Activated T-helper 2 cell treated with anti-CD3 and anti-CD28 coated beads, Interferon-gamma antibody, Interleukin-2, Interleukin-4, amounts not matched to agents 10 μg/mL and 5 μg/mL and 100 μg/mL, durations not matched to agents 14 hours and 24 hours and 36 hours (primary cell): ENCODE results near the gene C2orf49. TPM values are rescaled to one million over a fixed set of nuclear protein-coding genes. Genes with fewer than 3 reads are reported as not detected.

ENCODE experiments used
- DNase-seq: peaks from one replicate; pipeline ENCODE4 v3.0.0; 2021; ENCODE audit warnings: low spot score
- H3K27ac Mint-ChIP-seq: one replicate; pipeline ENCODE4 v1.8.0; 2021; ENCODE audit warnings: mixed read lengths
- H3K27me3 Mint-ChIP-seq: one replicate; pipeline ENCODE4 v1.8.0; 2021; ENCODE audit warnings: low read depth, mixed read lengths
- H3K36me3 Mint-ChIP-seq: one replicate; pipeline ENCODE4 v1.8.0; 2021; ENCODE audit warnings: low read depth, mixed read lengths
- H3K4me1 Mint-ChIP-seq: one replicate; pipeline ENCODE4 v1.8.0; 2021; ENCODE audit warnings: low read depth, mixed read lengths
- H3K4me3 Mint-ChIP-seq: one replicate; pipeline ENCODE4 v1.8.0; 2021; ENCODE audit warnings: low read depth, mild to moderate bottlenecking, moderate library complexity, mixed read lengths
- H3K9me3 Mint-ChIP-seq: one replicate; pipeline ENCODE4 v1.8.0; 2021; ENCODE audit warnings: mixed read lengths
- intact Hi-C: fragments of 100-400 bp; cut with micrococcal nuclease; formaldehyde crosslinking; loops from one replicate; pipeline ENCODE4 v1.15.1; 2023
- total RNA-seq: library from RNA; stranded (reverse); gene quantifications from 2 replicates; pipeline ENCODE4 v1.2.3, GENCODE V29; 2022

The C2orf49 gene
- total RNA-seq, 1 donor from 2014 or later = 19.0 TPM

GRCh38 chr2:105373344-105373781, 36.0 kb downstream of the C2orf49 start:
- no peaks in the 10 kb centered on the region for H3K9me3 Mint-ChIP-seq
- intact Hi-C loops = loop anchor here (10.0 kb wide), 1 partner anchor 721 kb away; no protein-coding TSS in a partner anchor
- H3K4me3 Mint-ChIP-seq = no peak overlapping the region
- peaks cover 12% of the 10 kb centered on the region for H3K4me1 Mint-ChIP-seq
- no peak overlapping the region for H3K27ac Mint-ChIP-seq
- peaks cover 2% of the 10 kb centered on the region for H3K27me3 Mint-ChIP-seq
- DNase-seq = no peak
- H3K36me3 Mint-ChIP-seq = peaks cover 3% of the 10 kb centered on the region

GRCh38 chr2:105373895-105374401, 36.6 kb downstream of the C2orf49 start:
- H3K27me3 Mint-ChIP-seq = peaks cover 2% of the 10 kb centered on the region
- DNase-seq = peak; percentile 18
- no peaks in the 10 kb centered on the region for H3K9me3 Mint-ChIP-seq
- peaks cover 3% of the 10 kb centered on the region for H3K36me3 Mint-ChIP-seq
- H3K4me1 Mint-ChIP-seq = peaks cover 12% of the 10 kb centered on the region
- H3K27ac Mint-ChIP-seq = peak overlapping the region; percentile 84
- H3K4me3 Mint-ChIP-seq = peak overlapping the region; percentile 65
- intact Hi-C loops = loop anchor here (10.0 kb wide), 1 partner anchor 721 kb away; no protein-coding TSS in a partner anchor

GRCh38 chr2:105375001-105375561, 37.7 kb downstream of the C2orf49 start:
- Mint-ChIP-seq H3K4me1 (peaks cover 9% of the 10 kb centered on the region), H3K36me3 (peaks cover 3% of the 10 kb centered on the region), H3K9me3 (no peaks in the 10 kb centered on the region), H3K4me3 (no peak overlapping the region), H3K27ac (no peak overlapping the region), H3K27me3 (no peaks in the 10 kb centered on the region)
- intact Hi-C loops = loop anchor here (10.0 kb wide), 1 partner anchor 720 kb away; no protein-coding TSS in a partner anchor
- DNase-seq = no peak

GRCh38 chr2:105376010-105376409, 38.7 kb downstream of the C2orf49 start:
- Mint-ChIP-seq H3K4me3 (no peak overlapping the region), H3K36me3 (peaks cover 3% of the 10 kb centered on the region), H3K27ac (no peak overlapping the region), H3K9me3 (no peaks in the 10 kb centered on the region), H3K27me3 (no peaks in the 10 kb centered on the region), H3K4me1 (peaks cover 10% of the 10 kb centered on the region)
- intact Hi-C loops = loop anchor here (10.0 kb wide), 1 partner anchor 719 kb away; no protein-coding TSS in a partner anchor
- DNase-seq = no peak

- H3K4me3 Mint-ChIP-seq = no peak overlapping the region
- intact Hi-C loops = loop anchor here (10.0 kb wide), 1 partner anchor 718 kb away; no protein-coding TSS in a partner anchor
Measured at GRCh38 chr2:105376789-105377240, 39.5 kb downstream of the C2orf49 start.

GRCh38 chr2:105377871-105378270, 40.5 kb downstream of the C2orf49 start:
- Mint-ChIP-seq H3K4me1 (peaks cover 11% of the 10 kb centered on the region), H3K27ac (no peak overlapping the region), H3K9me3 (no peaks in the 10 kb centered on the region), H3K36me3 (peaks cover under 1% of the 10 kb centered on the region), H3K27me3 (no peaks in the 10 kb centered on the region), H3K4me3 (no peak overlapping the region)
- intact Hi-C loops = loop anchor here (10.0 kb wide), 1 partner anchor 717 kb away; no protein-coding TSS in a partner anchor
- DNase-seq = no peak

More at GRCh38 chr2:105376789-105377240, 39.5 kb downstream of the C2orf49 start:
- Mint-ChIP-seq H3K9me3 (no peaks in the 10 kb centered on the region), H3K27me3 (no peaks in the 10 kb centered on the region), H3K36me3 (peaks cover 3% of the 10 kb centered on the region), H3K27ac (no peak overlapping the region), H3K4me1 (peaks cover 11% of the 10 kb centered on the region)
- no peak for DNase-seq

- Mint-ChIP-seq H3K27me3 (no peaks in the 10 kb centered on the region), H3K4me3 (no peak overlapping the region), H3K4me1 (peaks cover 11% of the 10 kb centered on the region), H3K9me3 (no peaks in the 10 kb centered on the region), H3K36me3 (no peaks in the 10 kb centered on the region), H3K27ac (no peak overlapping the region)
- intact Hi-C loops = loop anchor here (10.0 kb wide), 1 partner anchor 716 kb away; no protein-coding TSS in a partner anchor
- DNase-seq = no peak
Measured at GRCh38 chr2:105378276-105378840, 41.0 kb downstream of the C2orf49 start.

GRCh38 chr2:105378921-105379383, 41.6 kb downstream of the C2orf49 start:
- no peaks in the 10 kb centered on the region for H3K27me3 Mint-ChIP-seq
- no peak for DNase-seq
- H3K4me1 Mint-ChIP-seq = peaks cover 8% of the 10 kb centered on the region
- H3K9me3 Mint-ChIP-seq = no peaks in the 10 kb centered on the region
- intact Hi-C loops = loop anchor here (10.0 kb wide), 1 partner anchor 716 kb away; no protein-coding TSS in a partner anchor
- no peaks in the 10 kb centered on the region for H3K36me3 Mint-ChIP-seq
- H3K4me3 Mint-ChIP-seq = no peak overlapping the region
- no peak overlapping the region for H3K27ac Mint-ChIP-seq

GRCh38 chr2:105379741-105380186, 42.4 kb downstream of the C2orf49 start:
- Mint-ChIP-seq H3K9me3 (no peaks in the 10 kb centered on the region), H3K27me3 (no peaks in the 10 kb centered on the region), H3K36me3 (peaks cover 3% of the 10 kb centered on the region), H3K4me1 (peaks cover 6% of the 10 kb centered on the region), H3K4me3 (no peak overlapping the region), H3K27ac (no peak overlapping the region)
- DNase-seq = no peak
- intact Hi-C loops = loop anchor here (10.0 kb wide), 1 partner anchor 715 kb away; no protein-coding TSS in a partner anchor

- Mint-ChIP-seq H3K4me3 (no peak overlapping the region), H3K9me3 (no peaks in the 10 kb centered on the region), H3K27me3 (no peaks in the 10 kb centered on the region)
Measured at GRCh38 chr2:105380432-105381100, 43.2 kb downstream of the C2orf49 start.

GRCh38 chr2:105381101-105381668, 43.8 kb downstream of the C2orf49 start:
- Mint-ChIP-seq H3K27ac (no peak overlapping the region), H3K4me1 (peaks cover 6% of the 10 kb centered on the region)
- intact Hi-C loops = no loop called here

More at GRCh38 chr2:105380432-105381100, 43.2 kb downstream of the C2orf49 start:
- Mint-ChIP-seq H3K36me3 (peaks cover 3% of the 10 kb centered on the region), H3K27ac (no peak overlapping the region), H3K4me1 (peaks cover 6% of the 10 kb centered on the region)
- DNase-seq = no peak
- intact Hi-C loops = no loop called here

GRCh38 chr2:105382177-105382576, 44.8 kb downstream of the C2orf49 start:
- no peak for DNase-seq
- H3K9me3 Mint-ChIP-seq = no peaks in the 10 kb centered on the region
- intact Hi-C loops = no loop called here
- no peak overlapping the region for H3K4me3 Mint-ChIP-seq
- no peaks in the 10 kb centered on the region for H3K27me3 Mint-ChIP-seq
- peaks cover 6% of the 10 kb centered on the region for H3K36me3 Mint-ChIP-seq
- H3K27ac Mint-ChIP-seq = no peak overlapping the region
- H3K4me1 Mint-ChIP-seq = peaks cover 6% of the 10 kb centered on the region

More at GRCh38 chr2:105381101-105381668, 43.8 kb downstream of the C2orf49 start:
- Mint-ChIP-seq H3K36me3 (peaks cover 6% of the 10 kb centered on the region), H3K4me3 (no peak overlapping the region), H3K9me3 (no peaks in the 10 kb centered on the region), H3K27me3 (no peaks in the 10 kb centered on the region)
- DNase-seq = no peak
